GM10266 (cell line): ENCODE results near the gene P2RY12.

ENCODE experiments used
- DNase-seq: peaks from one replicate; pipeline ENCODE4 v3.0.0; 2012; ENCODE audit errors: extremely low spot score
- TF ChIP-seq, protein P1 (sequence below): IDR thresholded peaks from 2 replicates; pipeline ENCODE4 v1.5.1; 2012; ENCODE audit warnings: mild to moderate bottlenecking, low read depth; ENCODE audit not compliant: control insufficient read depth, insufficient read depth; ENCODE audit errors: missing control alignments

Gene P2RY12

DNA sequence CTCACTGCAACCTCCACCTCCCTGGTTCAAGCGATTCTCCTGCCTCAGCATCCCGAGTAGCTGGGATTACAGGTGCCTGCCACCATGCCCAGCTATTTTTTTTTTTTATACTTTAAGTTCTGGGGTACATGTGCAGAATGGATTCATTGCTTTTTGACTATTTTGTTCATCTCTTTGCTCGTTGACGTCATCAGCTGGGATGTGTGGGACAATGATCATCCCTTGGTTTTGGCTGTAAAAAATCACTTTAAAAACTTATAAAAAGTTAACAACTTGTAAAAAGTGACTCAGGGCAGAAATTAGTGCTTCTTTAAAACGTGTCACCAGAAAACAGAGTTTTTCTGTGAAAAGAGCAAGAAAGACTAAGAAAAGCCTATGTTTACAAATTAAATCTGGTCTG is 38.5 kb upstream of the P2RY12 start:
- TF ChIP-seq, protein P1, sequence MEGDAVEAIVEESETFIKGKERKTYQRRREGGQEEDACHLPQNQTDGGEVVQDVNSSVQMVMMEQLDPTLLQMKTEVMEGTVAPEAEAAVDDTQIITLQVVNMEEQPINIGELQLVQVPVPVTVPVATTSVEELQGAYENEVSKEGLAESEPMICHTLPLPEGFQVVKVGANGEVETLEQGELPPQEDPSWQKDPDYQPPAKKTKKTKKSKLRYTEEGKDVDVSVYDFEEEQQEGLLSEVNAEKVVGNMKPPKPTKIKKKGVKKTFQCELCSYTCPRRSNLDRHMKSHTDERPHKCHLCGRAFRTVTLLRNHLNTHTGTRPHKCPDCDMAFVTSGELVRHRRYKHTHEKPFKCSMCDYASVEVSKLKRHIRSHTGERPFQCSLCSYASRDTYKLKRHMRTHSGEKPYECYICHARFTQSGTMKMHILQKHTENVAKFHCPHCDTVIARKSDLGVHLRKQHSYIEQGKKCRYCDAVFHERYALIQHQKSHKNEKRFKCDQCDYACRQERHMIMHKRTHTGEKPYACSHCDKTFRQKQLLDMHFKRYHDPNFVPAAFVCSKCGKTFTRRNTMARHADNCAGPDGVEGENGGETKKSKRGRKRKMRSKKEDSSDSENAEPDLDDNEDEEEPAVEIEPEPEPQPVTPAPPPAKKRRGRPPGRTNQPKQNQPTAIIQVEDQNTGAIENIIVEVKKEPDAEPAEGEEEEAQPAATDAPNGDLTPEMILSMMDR, result no peak
- DNase-seq, result no peak

DNA sequence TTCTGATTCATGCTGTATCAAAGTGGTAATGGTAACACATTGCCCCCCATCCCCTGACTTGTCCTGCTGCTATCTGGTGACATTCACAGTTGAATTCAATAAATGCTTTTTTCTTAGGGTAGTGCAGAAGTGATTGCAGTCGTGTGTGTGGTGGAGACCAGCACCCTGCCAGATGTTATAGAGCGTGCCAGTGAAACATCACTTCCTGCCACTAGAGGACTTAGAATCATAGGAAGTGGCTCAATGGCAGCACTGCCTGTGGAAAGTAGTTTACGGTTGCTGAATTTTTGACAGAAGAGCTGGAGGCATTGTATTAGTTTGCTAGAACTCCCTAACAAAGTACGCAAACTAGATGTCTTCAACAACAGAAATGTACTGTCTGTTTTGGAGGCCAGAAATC is 37.4 kb upstream of the P2RY12 start:
- TF ChIP-seq, protein P1, result no peak
- no peak for DNase-seq

DNA sequence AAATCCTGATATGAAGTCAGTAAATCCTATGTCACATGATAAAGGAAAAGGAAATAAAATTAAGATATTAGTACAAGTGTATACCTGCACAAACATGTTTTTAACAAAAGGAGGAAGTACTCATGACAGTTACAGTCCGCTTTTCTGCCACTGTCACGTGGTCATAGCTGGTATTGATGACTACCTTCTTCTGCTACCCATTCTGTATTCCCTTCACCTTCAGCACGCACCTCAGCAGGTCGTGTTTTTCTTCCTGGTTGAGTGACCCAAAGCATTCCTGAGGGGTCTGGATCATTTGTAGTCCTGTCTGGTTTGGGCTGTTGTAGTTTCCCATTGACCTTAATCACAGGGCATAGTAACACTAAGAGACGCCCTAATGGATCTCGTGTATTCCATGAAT is 35.3 kb upstream of the P2RY12 start:
- DNase-seq, result no peak
- TF ChIP-seq, protein P1, result no peak

DNA sequence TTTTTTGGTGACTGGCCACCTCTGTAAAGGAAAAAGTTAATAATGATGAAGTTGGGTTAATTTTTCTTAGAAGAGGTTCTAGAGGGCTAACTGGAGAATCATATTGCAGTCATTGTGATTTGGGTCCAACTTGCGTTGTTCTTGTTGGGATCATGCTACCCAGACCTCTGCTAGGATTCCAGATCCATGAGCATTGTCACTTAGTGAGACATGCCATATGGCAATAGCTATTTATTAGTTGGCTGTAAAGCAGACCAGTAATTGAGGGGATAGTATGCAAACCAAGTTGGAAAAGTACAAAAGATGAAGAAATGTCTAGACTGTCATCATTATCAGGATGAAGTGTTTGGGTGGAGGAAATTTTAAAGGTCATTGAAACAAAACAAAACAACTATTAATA is 30.7 kb upstream of the P2RY12 start:
- no peak for DNase-seq
- TF ChIP-seq, protein P1, result no peak

DNA sequence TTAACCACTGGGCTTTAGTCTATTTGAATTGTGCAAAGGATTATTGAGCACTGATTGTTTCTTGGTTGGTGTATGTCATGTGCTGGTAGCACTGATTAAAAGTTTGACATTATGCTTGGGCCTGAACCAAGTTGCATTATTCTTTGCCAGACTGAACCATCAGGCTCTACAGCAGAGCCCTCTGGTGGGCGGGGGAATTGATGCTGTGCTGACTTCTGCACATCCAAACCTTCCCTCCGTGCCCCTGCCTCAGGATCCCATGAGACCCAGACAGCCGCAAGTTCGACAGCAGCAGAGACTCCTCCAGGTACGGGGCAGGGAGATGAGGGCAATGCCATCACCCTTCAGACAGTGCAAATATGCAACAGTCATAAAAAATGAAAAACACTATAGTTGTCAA is 28.4 kb upstream of the P2RY12 start:
- no peak for DNase-seq
- TF ChIP-seq, protein P1, result no peak

DNA sequence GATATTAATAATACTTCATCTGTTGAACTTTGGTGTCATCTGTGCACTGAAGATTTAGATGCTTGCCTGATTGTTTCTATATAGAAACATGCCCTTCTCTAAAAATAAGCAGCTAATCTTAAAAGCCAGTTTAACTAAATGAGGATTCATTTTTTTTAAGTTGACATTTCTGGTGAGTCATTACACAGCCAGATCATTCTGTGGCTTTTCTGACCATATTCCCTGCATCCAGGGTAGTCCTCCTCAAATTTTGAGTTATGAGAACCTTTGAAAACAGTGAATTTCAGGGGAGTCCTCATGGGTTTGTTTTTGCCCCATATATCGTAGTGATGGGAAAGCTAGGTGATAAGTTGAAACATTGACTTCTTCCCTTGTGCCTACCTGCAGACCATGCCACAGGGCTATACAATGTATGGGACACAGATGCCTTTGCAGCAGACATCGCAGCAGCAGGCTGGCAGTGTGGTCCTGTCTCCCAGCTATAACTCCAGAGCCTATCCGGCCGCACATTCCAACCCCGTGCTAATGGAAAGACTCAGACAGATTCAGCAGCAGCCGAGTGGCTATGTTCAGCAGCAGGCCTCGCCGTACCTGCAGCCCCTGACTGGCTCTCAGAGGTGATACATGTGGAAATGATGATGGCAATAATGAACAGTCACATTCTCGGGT is 26.5 kb upstream of the P2RY12 start:
- TF ChIP-seq, protein P1, result no peak
- no peak for DNase-seq

DNA sequence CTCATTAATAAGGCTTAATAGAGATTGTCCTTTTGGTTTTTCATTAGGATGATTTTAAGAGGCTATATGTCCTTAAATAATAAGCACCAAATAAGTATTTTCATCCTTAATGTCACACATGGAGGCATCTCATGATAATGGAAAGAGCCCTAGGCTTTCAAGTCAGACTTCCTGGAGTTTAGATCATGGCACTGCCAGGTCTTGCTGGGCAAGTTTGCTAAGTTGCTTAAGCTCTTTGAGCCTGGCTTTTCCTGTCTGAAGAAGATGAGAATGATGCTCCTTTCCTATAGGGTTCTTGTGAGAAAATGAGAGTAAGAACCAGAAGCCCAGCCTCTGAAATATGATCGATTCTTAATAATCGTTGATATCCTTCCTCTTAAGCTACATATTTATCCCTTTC is 23.4 kb upstream of the P2RY12 start:
- TF ChIP-seq, protein P1, result no peak
- no peak for DNase-seq
